Measurements from ENCODE around the gene GNG13. TPM values are rescaled to one million over a fixed set of nuclear protein-coding genes. Genes with fewer than 3 reads are reported as not detected.

The GNG13 gene
- total RNA-seq, 1 donor from 2014 or later = not detected

DNA sequence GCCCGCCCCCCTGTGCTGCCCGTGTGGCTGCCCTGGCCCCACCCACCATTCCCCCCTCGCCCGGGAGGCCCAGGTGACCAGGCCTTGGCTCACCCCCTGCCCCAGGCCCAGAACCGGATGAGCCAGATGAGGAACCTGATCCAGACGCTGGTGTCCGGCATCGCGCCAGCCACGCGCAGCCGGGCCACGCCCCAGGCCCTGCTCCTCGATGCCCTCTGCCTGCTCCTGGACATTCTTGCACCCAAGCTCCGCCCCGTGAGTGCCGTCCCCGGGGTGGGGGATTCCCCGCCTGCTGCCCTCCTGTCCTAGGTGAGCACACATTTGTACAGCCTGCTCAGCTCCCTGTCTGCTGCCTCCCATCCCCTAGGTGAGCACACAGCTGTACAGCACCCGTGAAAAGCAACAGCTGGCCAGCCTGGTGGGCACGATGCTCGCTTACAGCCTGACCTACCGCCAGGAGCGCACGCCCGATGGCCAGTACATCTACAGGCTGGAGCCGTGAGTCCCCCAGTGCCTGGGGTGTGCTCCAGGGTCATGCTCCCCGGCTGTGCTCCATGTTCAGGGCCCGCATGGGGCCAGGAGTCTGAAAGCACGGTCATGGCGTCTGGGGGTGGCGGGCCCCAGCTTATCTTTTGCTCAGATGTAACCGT, 4.8 kb downstream of the GNG13 start:
- intact Hi-C loops (cut with micrococcal nuclease) = no loop called here

DNA sequence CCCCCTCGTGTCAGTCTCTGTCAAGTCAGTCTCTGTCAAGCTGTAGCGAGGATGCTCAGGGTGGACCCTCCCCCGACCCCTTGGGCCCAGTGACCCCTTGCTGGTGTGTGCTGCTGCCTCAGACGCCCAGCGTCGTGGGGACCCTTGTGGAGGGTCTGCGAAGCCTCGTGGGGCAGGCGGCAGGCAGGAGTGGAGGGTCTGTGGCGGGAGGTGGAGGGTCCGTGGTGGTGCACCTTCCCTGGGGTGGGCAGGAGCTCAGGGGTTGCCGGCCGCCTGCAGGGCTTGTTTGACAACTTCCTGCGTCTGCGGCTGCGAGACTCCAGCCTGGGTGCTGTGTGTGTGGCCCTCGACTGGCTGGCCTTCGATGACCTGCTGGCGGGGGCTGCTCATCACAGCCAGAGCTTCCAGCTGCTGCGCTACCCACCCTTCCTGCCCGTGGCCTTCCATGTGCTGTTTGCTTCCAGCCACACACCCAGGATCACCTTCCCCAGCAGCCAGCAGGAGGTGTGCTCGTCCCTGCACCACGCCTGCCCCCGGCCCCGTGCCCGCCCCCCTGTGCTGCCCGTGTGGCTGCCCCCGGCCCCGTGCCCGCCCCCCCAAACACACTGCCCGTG, 5.6 kb downstream of the GNG13 start:
- intact Hi-C loops (cut with micrococcal nuclease) = no loop called here

DNA sequence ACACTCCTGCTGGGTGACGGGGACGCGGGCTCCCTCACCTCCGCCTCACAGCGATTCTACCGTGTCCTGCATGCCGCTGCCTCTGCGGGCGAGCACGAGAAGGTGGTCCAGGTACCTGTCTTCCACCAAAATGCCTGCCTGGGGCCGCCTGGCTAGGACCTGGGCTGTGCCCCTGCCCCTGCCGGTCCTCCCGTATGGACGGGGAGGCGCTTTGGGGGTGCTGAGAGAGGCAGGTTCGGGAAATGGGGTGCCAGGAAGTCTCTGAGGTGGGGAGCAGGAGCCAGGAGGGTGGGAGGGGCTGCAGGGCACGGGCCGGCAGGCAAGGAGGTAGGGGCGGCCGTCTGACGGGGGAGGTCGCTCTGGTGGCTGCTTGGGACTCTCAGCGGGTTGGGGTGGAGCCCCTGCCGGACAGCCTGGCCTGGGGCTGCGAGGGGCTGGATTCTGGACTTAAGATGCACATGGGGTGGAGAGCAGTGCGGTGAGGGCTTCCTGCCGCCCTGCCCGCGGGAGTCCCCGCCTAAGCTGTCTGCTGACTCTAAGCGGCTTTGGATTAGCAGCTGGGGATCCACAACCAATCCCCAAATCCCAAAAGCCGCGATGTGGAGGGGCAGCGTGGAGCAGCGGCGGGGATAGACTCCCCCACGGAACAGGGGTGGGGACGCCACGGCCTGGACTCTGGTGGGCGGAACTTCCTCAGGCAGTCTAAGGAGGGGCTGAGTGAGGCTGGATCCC, 6.3 kb downstream of the GNG13 start:
- intact Hi-C loops (cut with micrococcal nuclease) = no loop called here

DNA sequence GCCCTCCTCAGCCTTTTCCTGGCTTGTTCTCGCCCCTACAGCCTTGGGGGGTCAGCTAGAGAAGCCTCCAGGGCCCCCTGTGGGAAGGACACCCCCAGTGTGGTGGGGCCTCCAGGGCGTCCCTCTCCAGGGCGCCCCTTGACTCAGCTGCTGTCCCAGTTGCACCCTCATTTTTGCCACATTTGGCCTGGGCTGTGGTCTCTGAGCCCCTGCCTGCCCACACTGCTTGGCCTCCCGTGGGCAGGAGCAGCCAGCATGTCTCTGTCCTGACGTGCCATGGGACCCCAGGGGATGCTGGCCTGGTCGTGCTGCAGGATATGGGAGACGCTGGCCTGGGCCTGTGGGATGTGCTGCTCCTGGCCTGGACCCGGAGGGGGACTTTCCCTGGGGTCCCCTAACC, 7.1 kb downstream of the GNG13 start:
- intact Hi-C loops (cut with micrococcal nuclease) = no loop called here

DNA sequence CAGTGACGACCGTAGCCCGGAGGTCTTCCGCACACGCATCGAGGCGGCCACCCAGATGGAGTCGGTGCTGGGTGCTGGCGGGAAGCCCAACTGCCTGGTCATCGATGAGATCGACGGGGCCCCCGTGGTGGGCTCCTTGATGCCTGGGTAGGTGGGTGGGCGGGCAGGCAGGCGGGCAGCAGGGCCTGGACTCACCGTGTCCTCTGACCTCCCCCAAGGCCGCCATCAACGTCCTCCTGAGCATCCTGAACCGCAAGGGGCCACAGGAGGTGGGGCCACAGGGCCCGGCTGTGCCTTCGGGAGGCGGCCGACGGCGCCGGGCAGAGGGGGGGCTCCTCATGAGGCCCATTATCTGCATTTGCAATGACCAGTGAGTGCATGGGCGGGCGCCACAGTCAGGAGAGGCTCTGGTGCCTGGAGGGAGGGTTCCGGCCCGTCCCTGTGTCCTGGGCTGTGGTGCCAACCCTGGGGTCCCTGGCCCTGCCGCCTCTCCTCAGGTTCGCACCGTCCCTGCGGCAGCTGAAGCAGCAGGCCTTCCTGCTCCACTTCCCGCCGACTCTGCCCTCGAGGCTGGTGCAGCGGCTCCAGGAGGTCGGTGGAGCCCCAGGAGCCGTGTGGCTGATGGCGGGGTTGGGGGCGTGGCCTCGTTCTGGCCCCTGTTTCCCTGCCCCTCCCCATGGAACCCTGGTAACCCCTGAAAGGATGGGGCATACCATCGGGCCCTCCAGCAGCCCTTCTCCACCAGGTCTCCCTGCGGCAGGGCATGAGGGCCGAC, 8.1 kb downstream of the GNG13 start:
- intact Hi-C loops (cut with micrococcal nuclease) = no loop called here

DNA sequence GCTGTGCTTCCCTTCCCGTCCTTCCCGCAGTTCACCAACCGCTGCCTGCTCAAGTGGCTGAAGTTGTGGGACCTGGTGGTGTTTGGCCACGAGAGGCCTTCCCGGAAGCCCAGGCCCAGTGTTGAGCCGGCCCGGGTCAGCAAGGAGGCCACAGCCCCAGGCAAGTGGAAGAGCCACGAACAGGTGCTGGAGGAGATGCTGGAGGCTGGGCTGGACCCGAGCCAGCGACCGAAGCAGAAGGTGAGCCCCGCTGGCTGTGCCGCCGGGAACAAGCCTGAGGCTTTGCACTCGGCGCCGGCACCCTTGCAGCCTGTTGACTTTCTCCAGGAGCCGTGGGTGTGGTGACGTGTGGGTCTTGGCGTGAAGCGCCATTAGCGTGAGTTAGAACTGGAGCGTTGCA, 9.4 kb downstream of the GNG13 start:
- intact Hi-C loops (cut with micrococcal nuclease) = no loop called here

DNA sequence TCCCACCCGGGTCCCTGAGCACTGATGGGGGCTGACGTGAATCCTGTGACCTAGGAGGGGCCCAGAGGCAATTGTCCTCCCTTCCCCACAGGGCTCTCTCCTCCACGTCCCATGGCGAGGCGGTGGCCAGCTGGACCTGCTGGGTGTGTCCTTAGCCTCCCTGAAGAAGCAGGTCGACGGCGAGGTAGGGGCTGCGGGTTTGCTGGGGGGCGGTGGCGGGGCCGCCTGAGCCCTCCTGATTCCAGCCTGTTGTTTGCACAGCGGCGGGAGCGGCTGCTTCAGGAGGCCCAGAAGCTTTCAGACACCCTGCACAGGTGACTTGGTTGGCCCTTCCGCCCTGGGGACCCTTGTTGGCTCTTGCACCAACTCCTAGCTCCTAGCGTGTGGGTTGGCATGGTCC, 10.4 kb downstream of the GNG13 start:
- intact Hi-C loops (cut with micrococcal nuclease) = no loop called here

DNA sequence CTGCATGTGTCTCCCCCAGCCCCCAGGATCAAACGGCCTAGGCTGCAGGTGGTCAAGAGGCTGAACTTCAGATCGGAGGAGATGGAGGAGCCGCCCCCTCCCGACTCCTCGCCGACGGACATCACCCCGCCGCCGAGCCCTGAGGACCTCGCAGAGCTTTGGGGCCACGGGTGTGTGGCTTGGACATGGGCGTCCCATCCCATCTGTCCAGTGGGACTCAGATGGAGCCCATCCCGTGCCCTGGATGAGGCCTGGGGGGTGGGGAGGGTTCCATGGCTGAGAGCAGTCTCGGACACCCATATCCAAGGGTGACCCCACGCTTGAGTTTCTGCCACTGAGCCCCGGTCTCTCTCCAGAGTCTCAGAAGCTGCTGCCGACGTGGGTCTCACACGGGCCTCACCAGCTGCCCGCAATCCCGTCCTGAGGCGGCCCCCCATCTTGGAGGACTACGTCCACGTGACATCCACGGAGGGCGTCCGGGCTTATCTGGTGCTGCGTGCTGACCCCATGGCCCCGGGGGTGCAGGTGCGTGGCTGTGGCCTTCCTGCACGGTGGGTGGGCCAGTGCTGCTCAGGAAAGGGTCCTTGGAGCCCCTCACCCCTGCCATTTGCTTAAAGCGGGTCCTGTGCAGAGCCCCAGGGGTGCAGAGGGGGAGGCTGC, 11.2 kb downstream of the GNG13 start:
- intact Hi-C loops (cut with micrococcal nuclease) = no loop called here

DNA sequence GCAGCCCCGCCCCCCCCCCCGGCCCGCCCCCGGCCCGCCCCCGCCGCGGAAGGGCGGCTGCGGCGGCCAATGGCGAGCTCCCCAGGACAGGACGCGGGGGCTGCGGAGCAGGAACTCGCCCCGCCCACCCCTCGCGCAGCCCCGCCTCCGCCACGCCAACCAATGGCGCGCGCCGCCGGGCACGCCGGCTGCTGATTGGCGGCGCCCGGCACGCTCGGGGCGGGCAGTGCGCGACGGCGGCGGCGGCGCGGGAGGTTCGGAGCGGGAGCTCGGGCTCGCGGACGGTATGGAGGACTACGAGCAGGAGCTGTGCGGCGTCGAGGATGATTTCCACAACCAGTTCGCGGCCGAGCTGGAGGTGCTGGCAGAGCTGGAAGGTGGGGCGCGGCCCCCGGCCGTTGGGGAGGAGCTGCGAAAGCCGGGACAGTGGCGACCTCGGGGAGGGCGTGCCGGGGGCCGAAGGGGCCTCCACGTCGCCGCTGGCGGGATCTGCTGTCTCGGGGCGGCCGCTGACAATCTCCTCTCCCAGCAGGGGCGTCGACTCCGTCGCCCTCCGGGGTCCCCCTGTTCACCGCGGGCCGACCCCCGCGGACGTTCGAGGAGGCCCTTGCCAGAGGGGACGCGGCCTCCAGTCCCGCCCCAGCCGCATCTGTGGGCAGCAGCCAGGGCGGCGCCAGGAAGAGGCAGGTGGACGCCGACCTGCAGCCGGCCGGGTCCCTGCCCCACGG, 12.0 kb downstream of the GNG13 start, which contains the start of gene CHTF18:
Gene CHTF18 (plus strand): TSS at position 222 of the 728 bp plus-strand sequence. CDS start 65 bp downstream, at position 287.
- intact Hi-C loops (cut with micrococcal nuclease) = loop anchor here (1.0 kb wide), 2 partner anchors 19 to 47 kb away; no protein-coding TSS in a partner anchor

DNA sequence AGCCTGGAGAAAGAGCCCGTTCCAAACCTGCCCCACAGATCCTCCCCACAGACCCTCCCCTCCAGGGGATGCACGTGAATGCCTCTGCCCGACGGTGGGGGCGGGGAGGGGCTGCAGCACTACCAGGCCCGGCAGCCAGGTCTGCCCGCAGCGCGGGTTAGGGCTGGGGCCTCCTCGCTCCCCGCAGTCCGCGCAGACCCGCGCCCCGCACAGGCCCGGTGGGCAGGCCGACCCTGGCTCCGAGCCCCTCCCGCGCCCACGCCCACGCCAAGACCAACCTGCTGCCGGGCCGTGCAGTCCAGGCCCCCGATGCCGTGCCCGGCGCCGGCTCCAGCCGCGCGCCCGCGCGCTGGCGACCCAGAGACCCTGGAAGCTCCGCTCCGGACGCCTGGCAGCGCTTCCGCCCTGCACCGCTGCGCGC, 12.5 kb downstream of the GNG13 start, which contains the start of gene RPUSD1:
Gene RPUSD1 (minus strand): TSS at position 404 of the 421 bp plus-strand sequence. CDS start 644 bp downstream, outside the sequence.
- intact Hi-C loops (cut with micrococcal nuclease) = loop anchor here (1.0 kb wide), 2 partner anchors 19 to 47 kb away; no protein-coding TSS in a partner anchor

DNA sequence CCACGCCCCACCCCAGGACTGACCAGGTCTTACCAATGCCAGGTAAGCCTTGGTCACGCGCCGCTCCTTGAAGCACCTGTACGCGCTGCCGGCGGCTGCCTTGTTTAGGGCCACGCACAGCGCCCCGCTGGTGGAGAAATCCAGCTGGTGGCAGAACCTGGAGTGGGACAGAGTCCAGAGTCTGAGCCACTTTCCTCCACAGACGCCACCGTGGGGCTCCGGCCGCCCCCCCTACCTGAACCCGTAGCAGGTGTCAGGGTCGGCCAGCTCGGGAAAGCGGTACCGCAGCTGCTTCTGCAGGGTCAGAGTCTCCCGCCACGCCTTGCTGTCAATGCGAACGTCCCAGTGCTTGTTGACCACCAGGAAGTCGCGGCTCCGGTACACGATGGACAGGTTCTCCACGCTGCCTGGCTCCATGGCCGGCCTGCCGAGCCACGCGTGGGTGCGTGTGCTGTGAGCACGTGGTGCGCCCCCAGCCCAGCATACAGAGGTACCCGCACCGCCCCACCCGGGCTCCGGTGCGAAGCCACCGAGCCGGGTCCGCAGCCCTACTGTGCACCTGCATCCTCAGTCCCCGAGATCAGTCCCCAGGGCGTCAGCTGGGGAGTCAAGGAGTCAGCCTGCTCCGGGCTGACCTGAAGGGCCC, 13.1 kb downstream of the GNG13 start:
- intact Hi-C loops (cut with micrococcal nuclease) = no loop called here

DNA sequence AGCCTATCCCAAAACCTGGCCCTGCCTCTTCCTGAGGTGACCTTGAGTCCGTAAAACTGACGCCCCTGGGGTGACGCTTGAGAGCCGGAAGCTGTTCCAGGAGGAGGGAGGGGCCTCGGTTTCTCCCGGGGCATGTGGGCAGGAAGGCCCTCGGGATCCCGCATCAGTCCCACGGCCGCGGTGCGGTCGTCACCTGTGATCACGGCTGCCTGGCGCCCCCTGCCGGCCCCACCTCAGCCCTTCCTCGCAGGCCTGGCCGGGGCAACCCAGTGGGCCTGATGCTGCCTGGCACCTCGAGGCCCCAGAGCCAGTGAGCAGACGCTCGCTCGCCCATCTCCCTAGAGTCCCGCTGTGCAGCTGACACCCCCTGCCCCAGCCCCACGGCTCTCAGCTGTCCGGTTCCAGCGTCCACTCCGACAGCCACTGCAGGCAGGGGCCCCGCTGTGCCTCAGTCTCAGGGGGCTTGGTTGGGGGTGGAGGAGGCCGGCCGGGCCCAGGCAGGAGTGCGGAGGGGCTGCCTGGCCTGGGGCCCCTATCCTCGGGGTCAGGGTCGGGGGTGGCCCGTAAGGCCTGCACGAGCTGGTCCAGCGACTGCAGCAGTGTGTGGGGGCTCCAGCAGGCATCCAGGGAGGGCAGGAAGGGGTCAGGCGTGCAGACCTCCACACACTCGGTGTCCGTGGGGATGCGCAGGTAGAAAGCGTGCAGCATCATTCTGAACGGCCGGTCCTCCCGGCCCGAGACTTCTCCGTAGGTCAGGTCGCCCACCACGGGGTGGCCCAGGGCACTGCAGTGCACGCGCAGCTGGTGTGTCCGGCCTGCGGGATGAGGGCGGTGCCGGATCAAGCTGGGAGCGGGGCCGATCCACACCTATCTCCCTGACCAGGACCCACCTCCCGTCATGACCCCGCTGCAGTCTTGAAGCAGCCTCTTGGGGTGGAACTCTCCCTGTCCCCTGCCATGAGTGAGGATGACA, 14.7 kb downstream of the GNG13 start:
- intact Hi-C loops (cut with micrococcal nuclease) = loop anchor here (1.0 kb wide), 1 partner anchor 75 kb away; no protein-coding TSS in a partner anchor

DNA sequence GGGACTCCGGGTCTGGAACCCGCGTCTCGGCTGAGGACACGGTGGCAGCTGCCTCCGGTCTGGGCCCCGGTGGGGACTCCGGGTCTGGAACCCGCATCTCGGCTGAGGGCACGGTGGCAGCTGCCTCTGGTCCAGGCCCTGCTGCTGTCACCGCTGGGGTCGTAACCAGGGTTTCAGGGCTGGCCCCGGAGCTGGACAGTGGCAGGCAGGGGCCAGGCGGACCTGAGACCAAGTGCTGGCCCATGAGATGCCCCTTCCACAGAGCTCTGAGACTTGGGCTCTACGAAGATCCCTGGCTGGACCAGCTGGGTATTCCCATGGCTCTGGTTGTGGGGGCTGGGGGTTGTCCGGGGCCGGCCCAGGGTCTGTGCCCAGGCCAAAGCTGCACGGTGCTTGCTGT, 16.1 kb downstream of the GNG13 start:
- intact Hi-C loops (cut with micrococcal nuclease) = no loop called here

DNA sequence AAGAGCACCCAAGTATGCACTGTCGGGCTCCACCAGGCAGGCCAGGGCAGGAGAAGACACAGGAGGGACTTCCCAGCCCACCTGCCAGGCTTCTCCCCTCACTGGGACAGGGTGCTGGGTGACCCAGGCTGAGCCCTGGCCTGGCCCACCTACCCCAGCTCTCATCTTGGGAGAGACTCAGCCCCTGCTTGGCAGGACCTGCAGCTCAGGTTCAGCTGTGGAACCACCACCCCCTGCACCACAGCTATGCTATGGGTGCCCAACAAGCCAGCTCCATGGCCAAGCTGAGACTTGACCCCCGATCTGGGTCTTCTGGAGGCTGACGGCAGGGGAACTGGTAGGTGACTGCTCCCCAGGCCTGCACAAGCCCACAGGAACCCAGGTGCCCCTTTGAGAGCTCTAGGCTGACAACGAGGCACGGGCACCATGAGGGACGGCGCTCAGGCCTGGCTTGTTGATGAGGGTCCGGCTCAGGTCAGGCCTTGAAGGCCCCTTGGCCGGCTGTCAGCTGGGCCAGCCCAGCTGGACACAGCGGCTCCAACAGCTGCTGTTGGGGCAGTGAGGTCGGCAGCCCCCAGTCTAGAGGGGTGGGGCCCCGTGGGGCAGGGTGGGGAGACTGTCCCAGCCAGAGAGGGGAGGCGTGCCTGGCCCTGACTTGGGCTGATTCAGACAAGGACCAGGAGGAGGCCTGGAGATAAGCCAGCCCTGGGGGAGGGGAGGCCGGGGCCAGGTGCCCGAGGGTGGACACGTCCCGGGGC, 17.0 kb downstream of the GNG13 start:
- intact Hi-C loops (cut with micrococcal nuclease) = no loop called here

DNA sequence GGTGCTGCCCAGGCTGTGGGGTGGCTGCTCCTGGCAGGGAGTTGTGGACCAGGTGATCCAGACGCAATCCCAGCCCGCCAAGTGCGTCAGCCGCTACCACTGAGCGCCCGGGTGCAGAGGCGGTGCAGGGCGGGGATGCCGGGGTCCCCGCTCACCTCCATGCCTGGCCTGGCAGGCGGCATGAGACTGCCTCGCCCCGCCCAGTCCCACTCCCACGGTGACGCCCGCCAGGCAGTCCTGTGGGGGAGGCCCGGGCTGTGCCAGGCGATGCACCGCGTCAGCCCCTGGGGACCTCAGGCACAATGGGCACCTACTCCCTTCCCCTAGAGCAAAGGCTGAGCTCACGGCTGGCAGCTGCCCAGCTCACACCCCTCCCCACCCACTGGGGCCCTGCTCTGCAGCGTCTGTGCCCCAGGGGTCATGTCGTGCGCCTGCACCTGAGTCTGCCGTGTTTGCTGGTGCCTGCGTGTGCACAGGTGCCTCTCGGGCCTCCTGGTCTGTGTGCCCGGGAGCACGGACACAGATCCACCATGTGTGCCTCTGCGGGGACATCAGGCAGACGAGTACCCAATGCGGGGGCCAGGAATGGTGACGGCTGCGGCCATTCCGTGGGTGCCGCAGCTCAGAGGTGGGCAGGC, 17.6 kb downstream of the GNG13 start:
- intact Hi-C loops (cut with micrococcal nuclease) = no loop called here

DNA sequence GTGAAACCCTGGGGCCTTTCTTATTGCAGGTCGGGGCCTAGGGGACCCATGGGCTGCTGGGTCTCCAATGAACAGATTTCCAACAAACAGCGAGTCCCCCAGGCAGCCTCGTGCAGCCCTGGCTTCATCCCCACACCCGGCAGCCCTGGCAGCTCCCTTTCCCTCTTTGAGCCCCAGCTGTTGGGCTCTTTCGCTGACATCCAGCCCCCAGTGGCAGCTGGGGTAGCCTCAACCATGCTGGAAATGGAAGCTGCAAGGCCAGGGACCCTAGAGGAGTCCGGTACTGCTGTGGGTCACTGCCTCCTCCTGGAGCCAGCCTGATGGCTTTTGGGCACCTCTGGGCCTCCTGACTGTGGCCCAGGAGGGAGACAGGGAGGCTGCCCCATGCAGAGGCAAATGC, 18.3 kb downstream of the GNG13 start:
- intact Hi-C loops (cut with micrococcal nuclease) = no loop called here

DNA sequence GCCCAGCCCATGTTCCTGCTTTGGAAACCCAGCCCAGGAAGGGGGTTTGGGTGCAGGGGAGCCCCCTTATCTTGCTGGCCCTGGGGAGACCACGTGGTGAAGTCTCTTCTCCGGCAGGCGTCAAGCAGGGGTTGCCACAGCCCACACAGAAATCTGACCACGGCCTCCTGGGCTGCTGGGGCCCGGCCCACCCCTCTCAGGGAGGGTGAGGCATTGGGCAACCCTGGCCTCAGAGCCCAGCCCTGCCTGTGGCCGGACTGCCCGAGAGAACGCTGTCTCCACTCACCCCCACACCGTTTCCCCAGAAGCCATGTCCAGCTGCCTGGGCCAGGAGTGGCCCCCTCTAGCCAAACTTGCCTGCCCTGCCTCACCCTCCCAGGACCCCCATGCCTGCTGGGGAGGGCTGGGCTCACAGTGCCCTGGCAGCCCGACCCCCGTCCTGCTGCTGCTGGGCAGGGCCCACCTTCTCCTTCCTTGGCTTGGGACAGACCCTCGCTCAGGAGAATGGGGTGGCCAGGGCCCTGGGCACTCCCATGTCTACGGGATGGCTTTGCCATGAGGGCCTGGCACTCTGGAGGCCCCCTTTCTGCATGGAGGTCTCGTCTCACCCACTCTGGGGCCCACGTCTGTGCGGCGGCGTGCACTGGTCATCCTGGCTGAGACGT, 19.1 kb downstream of the GNG13 start:
- intact Hi-C loops (cut with micrococcal nuclease) = no loop called here

Data from T-helper 2 cell treated with Interferon-gamma antibody and Interleukin-4, amounts not matched to agents 100 ng/mL and 5 ng/mL, for 36 hours (primary cell).